ENCODE data around the gene PAQR8. TPM values are rescaled to one million over a fixed set of nuclear protein-coding genes. Genes with fewer than 3 reads are reported as not detected.

The PAQR8 gene
- total and polyA plus RNA-seq, 2 of the 4 experiments (the other 2 are of a cell fraction): 1.4 to 1.6 TPM

- intact Hi-C loops (cut with micrococcal nuclease) (loop anchor here (5.0 kb wide), 1 partner anchor 52 kb away; no protein-coding TSS in a partner anchor), in situ Hi-C loops (cut with MboI; ENCODE audit: low sequenced_read_pairs) (no loop called here), dilution Hi-C loops (cut with HindIII; ENCODE audit: low sequenced_read_pairs, unreplicated experiment) (no loop called here)
- Histone ChIP-seq H3K4me3 (ENCODE audit: insufficient read depth, low read depth, low read length) (no peak overlapping the region), H4K91ac (ENCODE audit: insufficient read depth, low read depth, low read length) (no peak overlapping the region), H2BK120ac (ENCODE audit: low read depth, low read length) (no peak overlapping the region), H2AK5ac (ENCODE audit: low read depth, low read length) (no peak overlapping the region), H3K18ac (ENCODE audit: low read depth, low read length) (no peak overlapping the region), H2BK15ac (ENCODE audit: low read depth, low read length) (no peak overlapping the region), H4K5ac (ENCODE audit: low read depth, low read length) (no peak overlapping the region), H3K27me3 (ENCODE audit: control insufficient read depth, insufficient read depth, low read length) (no peaks in the 10 kb centered on the region), H3K36me3 (ENCODE audit: control insufficient read depth, insufficient read depth, low read length) (no peaks in the 10 kb centered on the region), H3K14ac (replicated peaks; ENCODE audit: low read depth, low read length) (no peak overlapping the region), H3K4me1 (ENCODE audit: control insufficient read depth, insufficient read depth, low read length) (no peaks in the 10 kb centered on the region), H3K79me1 (ENCODE audit: low read depth in 1 of 2, low read length in 2 of 2) (peaks cover 0 to 4% of the 10 kb centered on the region in 2 experiments; a peak in 3 of 4 replicates), H2AFZ (replicated peaks; ENCODE audit: low read length, poor library complexity) (no peak overlapping the region), H4K8ac (ENCODE audit: low read depth in 2 of 2, low read length in 2 of 2) (no peak overlapping the region), H3K4me2 (ENCODE audit: low read depth, low read length) (no peak overlapping the region), H3K27ac (ENCODE audit: insufficient read depth, low read length) (no peak overlapping the region), H3K9ac (ENCODE audit: low read depth, low read length) (no peak overlapping the region), H3K56ac (ENCODE audit: extremely low read depth, insufficient read depth, low read length) (no peak overlapping the region), H3K9me1 (ENCODE audit: insufficient read depth, low read length) (no peaks in the 10 kb centered on the region), H2AK9ac (replicated peaks; ENCODE audit: low read depth, low read length, poor library complexity) (no peak overlapping the region), H4K20me1 (ENCODE audit: insufficient read depth, low read length) (no peaks in the 10 kb centered on the region), H3K23ac (ENCODE audit: low read depth, low read length) (no peak overlapping the region), H3K9me3 (ENCODE audit: control insufficient read depth, insufficient read depth, low read length) (no peaks in the 10 kb centered on the region), H3K4ac (ENCODE audit: low read depth, low read length) (no peak overlapping the region), H2BK20ac (ENCODE audit: low read depth, low read length) (no peak overlapping the region), H2BK5ac (ENCODE audit: low read depth, low read length, poor library complexity, severe bottlenecking) (no peak overlapping the region)
- TF ChIP-seq, protein P1, sequence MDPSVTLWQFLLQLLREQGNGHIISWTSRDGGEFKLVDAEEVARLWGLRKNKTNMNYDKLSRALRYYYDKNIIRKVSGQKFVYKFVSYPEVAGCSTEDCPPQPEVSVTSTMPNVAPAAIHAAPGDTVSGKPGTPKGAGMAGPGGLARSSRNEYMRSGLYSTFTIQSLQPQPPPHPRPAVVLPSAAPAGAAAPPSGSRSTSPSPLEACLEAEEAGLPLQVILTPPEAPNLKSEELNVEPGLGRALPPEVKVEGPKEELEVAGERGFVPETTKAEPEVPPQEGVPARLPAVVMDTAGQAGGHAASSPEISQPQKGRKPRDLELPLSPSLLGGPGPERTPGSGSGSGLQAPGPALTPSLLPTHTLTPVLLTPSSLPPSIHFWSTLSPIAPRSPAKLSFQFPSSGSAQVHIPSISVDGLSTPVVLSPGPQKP (IDR thresholded peaks at IDR 0.05; ENCODE audit: borderline replicate concordance, low read depth, low read length): no peak
- no peak for TF ChIP-seq RCOR1 (IDR thresholded peaks at IDR 0.05; ENCODE audit: insufficient replicate concordance, low read length)
- TF ChIP-seq FOS (IDR thresholded peaks at IDR 0.05; ENCODE audit: low read depth, low read length): no peak
- no peak for DNase-seq
- ChIA-PET POLR2A (ENCODE audit: unreplicated experiment) (no interaction called here), CTCF (no interaction called here)
- BruUV-seq (replicated peaks): no TSS peak
- ATAC-seq (ENCODE audit: low read depth): no peak
- no CpG with 5 or more reads among the region's 1 CpG for WGBS, 2 experiments (ENCODE audit: extremely low coverage in 2 of 2, insufficient read length in 1 of 2)
These were observed 73.4 kb downstream of the PAQR8 start for GRCh38 chr6:52435345-52435744.
